M059J (cell line): ENCODE measurements around the gene NDUFS2. TPM values are rescaled to one million over a fixed set of nuclear protein-coding genes. Genes with fewer than 3 reads are reported as not detected.

ENCODE experiments used
- DNase-seq: peaks from one replicate; pipeline ENCODE4 v3.0.0-alpha.2; 2012; ENCODE audit warnings: low read depth
- total RNA-seq: library from RNA; depleted of rRNA; stranded (reverse); fragments of >200 nt; shearing (Covaris generic); gene quantifications from 2 replicates; pipeline ENCODE4 v1.2.3, GENCODE V29; 2014; rRNA removed

The NDUFS2 gene
- 58.4 and 111 TPM in 2 replicates for total RNA-seq

GRCh38 chr1:161201836-161202712 lies at the start of gene NDUFS2:
Gene NDUFS2 (plus strand): TSS chr1:161202367. CDS start chr1:161202386, 19 bp downstream.
- DNase-seq: peak; percentile 99

- DNase-seq: no peak
Observed at GRCh38 chr1:161153176-161153575, 49.0 kb upstream of the NDUFS2 start.

GRCh38 chr1:161153682-161154337 lies 48.4 kb upstream of the NDUFS2 start, which contains the start of gene UFC1:
Gene UFC1 (plus strand): TSS chr1:161153978. CDS start chr1:161153998, 20 bp downstream.
- peak; percentile 92 for DNase-seq

- DNase-seq: no peak
Observed at GRCh38 chr1:161157867-161158266, 44.3 kb upstream of the NDUFS2 start.

- no peak for DNase-seq
Observed at GRCh38 chr1:161158316-161159010, 43.7 kb upstream of the NDUFS2 start.

GRCh38 chr1:161159087-161159912 lies 42.9 kb upstream of the NDUFS2 start, which contains the start of gene USP21:
Gene USP21 (plus strand): TSS chr1:161159500. CDS start chr1:161160641, 1,141 bp downstream.
- DNase-seq: peak; percentile 88

GRCh38 chr1:161159913-161160243 lies 42.3 kb upstream of the NDUFS2 start:
- no peak for DNase-seq

- no peak for DNase-seq
Observed at GRCh38 chr1:161160671-161161145, 41.5 kb upstream of the NDUFS2 start.

- no peak for DNase-seq
Observed at GRCh38 chr1:161161652-161162051, 40.5 kb upstream of the NDUFS2 start.

GRCh38 chr1:161162052-161162451 lies 40.1 kb upstream of the NDUFS2 start:
- no peak for DNase-seq

- no peak for DNase-seq
Observed at GRCh38 chr1:161162806-161163205, 39.4 kb upstream of the NDUFS2 start.

- DNase-seq: no peak
Observed at GRCh38 chr1:161163793-161164192, 38.4 kb upstream of the NDUFS2 start.

- no peak for DNase-seq
Observed at GRCh38 chr1:161164901-161165610, 37.1 kb upstream of the NDUFS2 start.

GRCh38 chr1:161165742-161166668 lies 36.2 kb upstream of the NDUFS2 start, which contains the start of gene PPOX:
Gene PPOX (plus strand): TSS chr1:161166426. CDS start chr1:161166848, 422 bp downstream.
- peak; percentile 99 for DNase-seq

- no peak for DNase-seq
Observed at GRCh38 chr1:161166669-161167548, 35.3 kb upstream of the NDUFS2 start.

- no peak for DNase-seq
Observed at GRCh38 chr1:161168906-161169305, 33.3 kb upstream of the NDUFS2 start.

GRCh38 chr1:161171191-161171590 lies 31.0 kb upstream of the NDUFS2 start:
- no peak for DNase-seq

GRCh38 chr1:161171696-161172095 lies 30.5 kb upstream of the NDUFS2 start:
- no peak for DNase-seq
